Left renal cortex interstitium (tissue), 4 donors: ENCODE data around the gene RPEL1. TPM values are rescaled to one million over a fixed set of nuclear protein-coding genes. Genes with fewer than 3 reads are reported as not detected.
"Not testable (repeated sequence)": the region's sequence is repeated elsewhere in the genome, so short reads cannot be mapped to it uniquely, and the experiment has no call there.

Experiments
- DNase-seq, 4 donors: peaks; one replicate each; pipeline ENCODE4 v3.0.0-alpha.2; 2013; ENCODE audit warnings: low read depth in 4 of 4, low spot score in 2 of 4, missing footprints in 1 of 4
- polyA plus RNA-seq, 4 donors: library from polyadenylated mRNA; unstranded; fragments of 120-200 nt; gene quantifications; one replicate each; pipeline ENCODE4 v1.2.1, GENCODE V29; 2013; ENCODE audit not compliant: insufficient read length in 4 of 4

Gene RPEL1
- polyA plus RNA-seq, 4 donors = 0.08 to 0.13 (median 0.10) TPM; not detected in 1

DNA sequence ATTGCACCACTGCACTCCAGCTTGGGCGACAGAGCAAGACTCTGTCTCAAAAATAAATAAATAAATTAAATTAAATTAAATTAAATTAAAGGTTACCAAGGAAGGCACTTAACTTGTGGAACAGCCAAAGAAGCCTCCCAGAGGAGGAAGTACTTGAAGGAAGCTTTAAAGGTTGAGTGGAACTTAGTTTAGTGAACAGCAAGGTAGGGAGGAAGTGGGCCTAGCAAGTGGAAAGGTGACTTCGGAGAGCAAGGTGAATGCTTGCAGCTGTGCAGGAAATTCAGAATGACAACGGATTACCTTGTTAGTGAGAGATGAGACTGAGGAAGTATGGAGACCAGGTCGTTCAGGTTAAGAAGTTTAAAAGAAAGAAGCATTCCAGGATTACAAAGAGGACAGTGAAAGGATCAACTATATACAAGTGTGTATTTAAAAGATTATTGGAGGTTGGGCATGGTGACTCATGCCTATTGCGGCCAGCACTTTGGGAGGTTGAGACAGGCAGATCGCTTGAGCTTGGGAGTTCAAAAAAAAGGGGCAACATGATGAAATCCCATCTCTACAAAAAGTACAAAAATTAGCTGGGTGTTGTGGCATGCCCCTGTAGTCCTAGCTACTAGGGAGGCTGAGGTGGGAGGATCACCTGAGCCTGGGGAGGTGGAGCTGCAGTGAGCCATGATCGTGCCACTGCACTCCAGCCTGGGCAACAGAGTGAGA, 12.8 kb upstream of the RPEL1 start:
- no peak for DNase-seq

- no peak for DNase-seq
Observed at GRCh38 chr10:103235775-103236174, 9.9 kb upstream of the RPEL1 start.

DNA sequence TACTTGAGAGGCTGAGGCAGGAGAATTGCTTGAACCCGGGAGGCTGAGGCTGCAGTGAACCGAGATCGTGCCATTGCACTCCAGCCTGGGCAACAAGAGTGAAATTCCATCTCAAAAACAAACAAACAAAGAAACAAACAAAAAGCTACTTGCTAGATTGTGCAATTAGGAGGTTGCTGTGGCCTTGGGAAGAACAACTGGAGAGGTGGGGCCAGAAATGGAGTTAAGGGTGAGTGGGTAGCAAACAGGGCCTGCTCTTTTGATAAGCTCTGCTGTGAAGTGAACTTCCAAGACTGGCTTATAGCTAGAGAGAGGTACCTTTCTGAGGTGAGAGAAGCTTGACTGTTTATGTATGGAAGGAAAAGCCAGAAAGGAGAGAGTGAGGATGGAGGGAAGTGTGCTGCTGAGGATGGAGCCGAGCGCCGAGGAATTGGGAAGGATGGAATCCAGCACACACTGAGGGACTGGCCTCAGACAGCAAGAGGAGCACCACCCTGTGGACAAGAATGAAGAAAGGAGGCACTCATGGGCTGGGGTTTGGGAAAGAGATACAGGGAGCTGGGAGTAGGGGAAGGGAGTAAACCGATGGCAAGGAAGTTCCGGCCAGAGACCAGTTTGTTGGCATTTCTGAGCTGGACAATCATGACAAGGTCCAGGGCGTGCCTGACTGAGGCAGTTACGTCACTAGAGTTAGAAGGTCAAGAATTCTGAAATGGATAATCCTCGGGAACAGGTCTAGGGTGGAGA, 7.0 kb upstream of the RPEL1 start:
- DNase-seq = no peak

- DNase-seq = no peak
Observed at GRCh38 chr10:103241262-103242011, 4.2 kb upstream of the RPEL1 start.

DNA sequence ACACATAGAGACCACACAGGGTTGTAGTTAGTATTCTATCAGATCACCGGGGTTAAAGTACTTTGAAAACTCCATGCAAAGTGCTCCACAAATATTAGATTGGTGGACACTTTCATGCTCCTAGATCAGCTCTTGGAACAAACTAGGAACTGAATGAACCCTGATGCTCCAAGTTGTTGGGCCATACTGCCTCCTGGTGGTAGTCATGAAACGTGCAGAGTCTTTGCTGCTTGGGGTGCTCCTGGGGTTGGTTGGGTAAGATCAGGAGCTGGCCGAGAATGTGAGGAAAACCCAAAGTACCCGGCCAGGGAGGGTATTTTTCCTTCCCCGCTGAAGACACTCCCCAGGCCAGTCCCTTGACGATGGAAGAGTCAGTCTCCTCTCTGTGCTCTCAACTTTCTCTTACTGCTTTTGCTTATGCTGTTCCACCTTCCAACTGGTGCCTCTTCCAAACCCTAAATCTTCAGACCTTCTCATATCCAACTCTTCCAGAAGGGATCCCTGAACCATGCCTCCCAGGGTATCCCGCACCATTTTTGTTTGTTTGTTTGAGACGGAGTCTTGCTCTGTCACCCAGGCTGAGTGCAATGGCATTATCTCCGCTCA, 918 bp upstream of the RPEL1 start:
- peak in 2 of 4 donors; percentile 42 to 70 for DNase-seq

DNA sequence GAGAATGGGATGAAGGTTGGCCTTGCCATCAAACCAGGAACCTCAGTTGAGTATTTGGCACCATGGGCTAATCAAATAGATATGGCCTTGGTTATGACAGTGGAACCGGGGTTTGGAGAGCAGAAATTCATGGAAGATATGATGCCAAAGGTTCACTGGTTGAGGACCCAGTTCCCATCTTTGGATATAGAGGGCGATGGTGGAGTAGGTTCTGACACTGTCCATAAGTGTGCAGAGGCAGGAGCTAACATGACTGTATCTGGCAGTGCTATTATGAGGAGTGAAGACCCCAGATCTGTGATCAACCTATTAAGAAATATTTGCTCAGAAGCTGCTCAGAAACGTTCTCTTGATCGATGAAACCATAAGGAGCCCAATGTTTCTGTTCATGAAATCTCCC, 637 bp downstream of the RPEL1 start:
- DNase-seq = no peak

- DNase-seq = no peak
Observed at GRCh38 chr10:103254113-103254512, 8.4 kb downstream of the RPEL1 start.

GRCh38 chr10:103254538-103255325, 9.0 kb downstream of the RPEL1 start:
- DNase-seq = no peak

DNA sequence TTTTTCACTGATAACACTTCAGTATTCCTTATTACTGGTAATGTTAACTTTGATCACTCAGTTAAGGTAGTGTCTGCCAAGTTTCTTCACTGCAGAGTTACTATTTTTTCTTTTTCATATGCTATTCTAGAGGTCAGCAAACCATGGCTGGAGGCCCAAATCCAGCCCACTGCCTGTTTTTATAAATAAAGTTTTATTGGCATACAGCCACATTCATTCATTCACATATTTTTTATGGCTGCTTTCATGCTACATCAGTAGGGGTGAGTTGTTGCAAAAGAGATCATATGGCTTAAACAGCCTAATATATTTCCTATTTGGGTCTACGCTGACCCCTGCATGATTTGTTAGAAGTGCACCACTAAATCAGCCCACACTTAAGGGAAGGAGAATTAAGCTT, 10.9 kb downstream of the RPEL1 start:
- no peak for DNase-seq

- no peak for DNase-seq
Observed at GRCh38 chr10:103257812-103258211, 12.1 kb downstream of the RPEL1 start.

- not testable (repeated sequence) for DNase-seq
Observed at GRCh38 chr10:103258928-103259327, 13.2 kb downstream of the RPEL1 start.

- DNase-seq = no peak
Observed at GRCh38 chr10:103259989-103260388, 14.3 kb downstream of the RPEL1 start.

- DNase-seq = no peak
Observed at GRCh38 chr10:103262229-103262628, 16.5 kb downstream of the RPEL1 start.

GRCh38 chr10:103265717-103266329, 20.1 kb downstream of the RPEL1 start:
- peak in 2 of 4 donors; percentile 65 to 83 for DNase-seq

GRCh38 chr10:103273041-103273441, 27.4 kb downstream of the RPEL1 start:
- DNase-seq = no peak

DNA sequence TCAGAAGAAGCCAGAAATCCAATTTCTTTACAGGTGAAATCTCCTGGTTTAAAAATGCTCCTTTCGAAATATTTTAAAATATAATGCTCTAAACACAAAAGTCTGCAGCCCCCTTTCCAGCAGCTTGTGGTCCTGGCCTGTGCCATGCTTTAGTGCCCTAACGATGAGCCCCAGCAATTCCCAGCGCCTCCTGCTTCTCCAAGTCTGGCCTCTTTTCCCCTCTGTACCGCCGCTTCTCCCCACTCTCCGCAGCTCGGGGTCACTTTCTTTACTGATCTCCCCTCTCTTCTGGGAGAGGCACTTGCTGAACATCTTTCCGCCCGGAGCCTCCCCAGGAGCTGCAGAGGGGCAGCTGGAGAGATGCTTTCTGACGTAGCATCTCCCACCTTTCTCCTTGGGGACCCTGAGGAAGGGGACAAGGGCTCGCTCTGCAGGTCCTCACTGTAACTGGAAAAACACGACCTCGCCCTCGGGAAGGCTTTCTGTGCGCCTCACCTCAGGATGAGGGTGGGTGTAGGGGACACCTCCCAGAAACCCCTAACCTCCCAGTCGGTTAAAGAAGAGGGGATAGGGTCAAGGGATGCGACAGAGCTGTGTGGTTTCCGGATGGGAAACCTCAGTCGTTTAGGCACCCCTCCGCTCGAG, 30.7 kb downstream of the RPEL1 start:
- DNase-seq = no peak

- DNase-seq = peak in 1 of 4 donors; percentile 54
Observed at GRCh38 chr10:103276896-103277712, 31.4 kb downstream of the RPEL1 start, which contains the start of gene INA. Gene INA (plus strand): TSS chr10:103277138. CDS start chr10:103277212, 74 bp downstream.
